OCI-LY3 (cell line): ENCODE results near the gene LHB.

Experiments used
- EZH2phosphoT487 ChIP-seq: fragments of 200-600 bp; shearing (Covaris generic); IDR thresholded peaks from 2 replicates; pipeline ENCODE4 v1.6.1; 2018; ENCODE audit warnings: antibody characterized with exemption, mixed run types, low read depth
- TF ChIP-seq, protein P1 (sequence below): fragments of 200-600, 300-600 bp; sonication (generic); IDR thresholded peaks from 2 replicates; pipeline ENCODE4 v1.5.1; 2014; ENCODE audit warnings: antibody characterized with exemption, low read length, low read depth

DNA sequence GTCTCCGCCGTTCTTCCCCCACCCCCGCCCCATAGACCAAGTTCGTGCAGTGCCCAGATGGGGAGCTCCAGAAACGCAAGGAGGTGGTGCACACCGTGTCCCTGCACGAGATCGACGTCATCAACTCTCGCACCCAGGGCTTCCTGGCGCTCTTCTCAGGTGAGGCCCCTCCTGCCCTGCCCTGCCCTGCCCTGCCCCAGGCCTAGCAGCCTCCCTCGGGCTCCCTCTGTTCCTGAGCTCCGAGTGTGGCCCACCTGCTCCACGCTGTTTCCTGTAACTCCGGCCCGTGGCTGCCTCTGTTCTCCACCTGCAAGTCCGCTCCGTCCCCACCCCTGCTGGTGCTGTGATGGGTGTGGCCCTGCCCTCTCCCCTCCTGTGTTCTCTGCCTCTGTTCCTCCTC lies 6.4 kb downstream of the LHB start:
- TF ChIP-seq, protein P1, sequence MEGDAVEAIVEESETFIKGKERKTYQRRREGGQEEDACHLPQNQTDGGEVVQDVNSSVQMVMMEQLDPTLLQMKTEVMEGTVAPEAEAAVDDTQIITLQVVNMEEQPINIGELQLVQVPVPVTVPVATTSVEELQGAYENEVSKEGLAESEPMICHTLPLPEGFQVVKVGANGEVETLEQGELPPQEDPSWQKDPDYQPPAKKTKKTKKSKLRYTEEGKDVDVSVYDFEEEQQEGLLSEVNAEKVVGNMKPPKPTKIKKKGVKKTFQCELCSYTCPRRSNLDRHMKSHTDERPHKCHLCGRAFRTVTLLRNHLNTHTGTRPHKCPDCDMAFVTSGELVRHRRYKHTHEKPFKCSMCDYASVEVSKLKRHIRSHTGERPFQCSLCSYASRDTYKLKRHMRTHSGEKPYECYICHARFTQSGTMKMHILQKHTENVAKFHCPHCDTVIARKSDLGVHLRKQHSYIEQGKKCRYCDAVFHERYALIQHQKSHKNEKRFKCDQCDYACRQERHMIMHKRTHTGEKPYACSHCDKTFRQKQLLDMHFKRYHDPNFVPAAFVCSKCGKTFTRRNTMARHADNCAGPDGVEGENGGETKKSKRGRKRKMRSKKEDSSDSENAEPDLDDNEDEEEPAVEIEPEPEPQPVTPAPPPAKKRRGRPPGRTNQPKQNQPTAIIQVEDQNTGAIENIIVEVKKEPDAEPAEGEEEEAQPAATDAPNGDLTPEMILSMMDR: no peak
- no peak for TF ChIP-seq EZH2phosphoT487
